Testis (tissue), 3 donors: ENCODE results near the gene PCDHGA1. TPM values are rescaled to one million over a fixed set of nuclear protein-coding genes. Genes with fewer than 3 reads are reported as not detected.
A peak's percentile ranks its signal among the peaks of the same experiment; 100 is the strongest.
"Not testable (repeated sequence)": the region's sequence is repeated elsewhere in the genome, so short reads cannot be mapped to it uniquely, and the experiment has no call there.

ENCODE experiments used
- DNase-seq: peaks from one replicate; pipeline ENCODE4 v3.0.0-alpha.2; 2019
- H3K27ac ChIP-seq, 2 donors: fragments of 200-600 bp; sonication (generic); one replicate each; pipeline ENCODE4 v1.5.1; 2019
- H3K27me3 ChIP-seq: fragments of 200-600 bp; sonication (generic); one replicate; pipeline ENCODE4 v1.5.1; 2019
- H3K36me3 ChIP-seq: fragments of 200-600 bp; sonication (generic); one replicate; pipeline ENCODE4 v1.5.1; 2017; ENCODE audit warnings: low read depth; ENCODE audit errors: missing control alignments
- H3K4me1 ChIP-seq: fragments of 200-600 bp; sonication (generic); one replicate; pipeline ENCODE4 v1.5.1; 2019
- H3K4me3 ChIP-seq, 2 donors: fragments of 200-600 bp; sonication (generic); one replicate each; pipeline ENCODE4 v1.5.1; 2017 to 2019
- H3K9me3 ChIP-seq: fragments of 200-600 bp; sonication (generic); one replicate; pipeline ENCODE4 v1.5.1; 2017
- POLR2A ChIP-seq: fragments of 450-650 bp; IDR thresholded peaks from one replicate; pipeline ENCODE4 v1.6.1; 2017; ENCODE audit warnings: antibody characterized with exemption, mild to moderate bottlenecking, moderate library complexity
- WGBS, 2 donors: methylation state at CpG; one replicate each; pipeline ENCODE4 v1.1.5; 2018; 5-methylcytosine and 5-hydroxymethylcytosine counted together
- intact Hi-C: fragments of 100-400 bp; cut with DNase I; formaldehyde crosslinking; loops from one replicate; pipeline ENCODE4 v1.15.1; 2023; ENCODE audit warnings: low total_unique reads
- polyA plus RNA-seq: library from polyadenylated mRNA; stranded (reverse); fragments of 350-450 nt; fragmentation: Illumina TruSeq; extraction: RNeasy Lipid Tissue Mini Kit (QIAGEN cat#74804); gene quantifications from one replicate; pipeline ENCODE4 v1.2.3, GENCODE V29; 2014; ENCODE audit warnings: low read depth, low replicate concordance; ENCODE audit not compliant: insufficient read depth
- total RNA-seq, 2 donors: library from RNA; depleted of rRNA; stranded (reverse); fragments of >200 nt; gene quantifications; one replicate each; pipeline ENCODE4 v1.2.3, GENCODE V29; 2016
- TF ChIP-seq, protein P1 (sequence below), 3 experiments: fragments of 450-650 bp in 2 of 3; fragments of 200-600 bp in 1 of 3; sonication (generic) in 1 of 3; IDR thresholded peaks; one replicate each; pipeline ENCODE4 v1.5.1; 2016 to 2019; ENCODE audit warnings: antibody characterized with exemption in 3 of 3, mild to moderate bottlenecking in 2 of 3, moderate library complexity in 1 of 3

The PCDHGA1 gene
- total and polyA plus RNA-seq, 3 donors from 2014 or later = 1.6 to 13.1 (median 8.7) TPM

- H3K4me1 ChIP-seq = peaks cover 7% of the 10 kb centered on the region
- H3K27me3 ChIP-seq = no peaks in the 10 kb centered on the region
- no peak overlapping the region for H3K27ac ChIP-seq
- H3K9me3 ChIP-seq = no peaks in the 10 kb centered on the region
- no peak overlapping the region for H3K4me3 ChIP-seq
- H3K36me3 ChIP-seq = no peaks in the 10 kb centered on the region
- TF ChIP-seq, protein P1, sequence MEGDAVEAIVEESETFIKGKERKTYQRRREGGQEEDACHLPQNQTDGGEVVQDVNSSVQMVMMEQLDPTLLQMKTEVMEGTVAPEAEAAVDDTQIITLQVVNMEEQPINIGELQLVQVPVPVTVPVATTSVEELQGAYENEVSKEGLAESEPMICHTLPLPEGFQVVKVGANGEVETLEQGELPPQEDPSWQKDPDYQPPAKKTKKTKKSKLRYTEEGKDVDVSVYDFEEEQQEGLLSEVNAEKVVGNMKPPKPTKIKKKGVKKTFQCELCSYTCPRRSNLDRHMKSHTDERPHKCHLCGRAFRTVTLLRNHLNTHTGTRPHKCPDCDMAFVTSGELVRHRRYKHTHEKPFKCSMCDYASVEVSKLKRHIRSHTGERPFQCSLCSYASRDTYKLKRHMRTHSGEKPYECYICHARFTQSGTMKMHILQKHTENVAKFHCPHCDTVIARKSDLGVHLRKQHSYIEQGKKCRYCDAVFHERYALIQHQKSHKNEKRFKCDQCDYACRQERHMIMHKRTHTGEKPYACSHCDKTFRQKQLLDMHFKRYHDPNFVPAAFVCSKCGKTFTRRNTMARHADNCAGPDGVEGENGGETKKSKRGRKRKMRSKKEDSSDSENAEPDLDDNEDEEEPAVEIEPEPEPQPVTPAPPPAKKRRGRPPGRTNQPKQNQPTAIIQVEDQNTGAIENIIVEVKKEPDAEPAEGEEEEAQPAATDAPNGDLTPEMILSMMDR (IDR thresholded peaks at IDR 0.05) = no peak
- TF ChIP-seq POLR2A = no peak
- no peak for DNase-seq
- intact Hi-C loops = no loop called here
Measured at GRCh38 chr5:141313711-141314110, 16.6 kb upstream of the PCDHGA1 start.

DNA sequence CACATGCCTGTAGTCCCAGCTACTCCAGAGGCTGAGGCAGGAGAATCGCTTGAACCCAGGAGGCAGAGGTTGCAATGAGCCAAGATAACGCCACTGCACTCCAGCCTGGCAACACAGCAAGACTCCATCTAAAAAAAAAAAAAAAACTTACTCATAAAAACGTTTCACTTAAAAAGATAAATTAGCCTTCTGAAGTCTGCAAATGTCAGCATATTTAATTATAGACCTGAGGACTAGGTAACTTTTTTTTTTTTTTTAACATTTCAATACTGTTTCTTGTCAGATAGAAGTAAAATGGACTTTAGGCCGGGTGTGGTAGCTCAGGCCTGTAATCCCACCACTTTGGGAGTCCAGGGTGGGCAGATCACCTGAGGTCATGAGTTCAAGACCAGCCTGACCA, 13.4 kb upstream of the PCDHGA1 start:
- 80 to 81% methylated on average over 4 of the region's 4 CpGs for WGBS, 2 donors
- H3K4me1 ChIP-seq, H3K36me3 ChIP-seq, H3K27ac ChIP-seq, H3K4me3 ChIP-seq, intact Hi-C loops, H3K9me3 ChIP-seq, H3K27me3 ChIP-seq, DNase-seq: not testable (repeated sequence)

DNA sequence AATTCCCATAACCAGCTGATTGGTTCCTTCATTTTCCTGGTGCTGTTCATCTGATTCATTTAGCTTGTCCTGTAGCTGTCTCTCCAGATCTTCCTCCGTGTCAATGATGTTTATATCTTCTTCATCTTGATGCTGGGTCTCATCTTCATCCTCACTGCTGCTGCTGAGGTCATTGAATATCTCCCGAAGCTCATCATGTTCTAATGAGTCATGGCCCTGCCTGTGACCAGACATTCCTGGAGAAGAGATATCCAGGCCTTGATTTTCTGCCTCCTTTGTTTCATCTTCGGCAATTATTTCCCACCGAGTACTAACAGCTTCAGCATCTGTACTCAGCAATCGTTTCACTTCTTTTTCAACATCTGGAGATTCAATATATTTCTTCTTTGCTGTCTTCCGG, 11.1 kb upstream of the PCDHGA1 start:
- Histone ChIP-seq H3K36me3 (no peaks in the 10 kb centered on the region), H3K4me1 (no peaks in the 10 kb centered on the region), H3K27me3 (no peaks in the 10 kb centered on the region), H3K9me3 (no peaks in the 10 kb centered on the region), H3K4me3 (peak overlapping the region; percentile 84 to 91), H3K27ac (peak overlapping the region; percentile 97 to 99)
- WGBS, 2 donors = 53 to 61% methylated on average over 6 of the region's 6 CpGs
- DNase-seq = no peak
- intact Hi-C loops = no loop called here
- TF ChIP-seq POLR2A = no peak
- TF ChIP-seq, protein P1 (IDR thresholded peaks at IDR 0.05) = no peak

- H3K9me3 ChIP-seq = no peaks in the 10 kb centered on the region
- H3K4me3 ChIP-seq = peak overlapping the region; percentile 84 to 91
- no peaks in the 10 kb centered on the region for H3K27me3 ChIP-seq
- H3K27ac ChIP-seq = peak overlapping the region; percentile 97 to 99
- DNase-seq = peak; percentile 52
- intact Hi-C loops = no loop called here
- TF ChIP-seq POLR2A = no peak
- TF ChIP-seq, protein P1 (IDR thresholded peaks at IDR 0.05) = no peak
- no peaks in the 10 kb centered on the region for H3K36me3 ChIP-seq
- no peaks in the 10 kb centered on the region for H3K4me1 ChIP-seq
- 39 to 40% methylated on average over 5 of the region's 5 CpGs for WGBS, 2 donors
Measured at GRCh38 chr5:141319699-141320098, 10.6 kb upstream of the PCDHGA1 start.

- H3K4me3 ChIP-seq = peak within 1 kb of the TSS; percentile 84 to 91
- intact Hi-C loops = no loop called here
- 1 to 2% methylated on average over 33 to 67 of the region's 67 CpGs for WGBS, 2 donors
- no peaks in the 10 kb centered on the region for H3K36me3 ChIP-seq
- DNase-seq = peak; percentile 95
- no peaks in the 10 kb centered on the region for H3K9me3 ChIP-seq
- peak within 1 kb of the TSS; percentile 97 to 99 for H3K27ac ChIP-seq
- H3K27me3 ChIP-seq = no peaks in the 10 kb centered on the region
- TF ChIP-seq POLR2A = peak; percentile 94
- TF ChIP-seq, protein P1 (IDR thresholded peaks at IDR 0.05) = peak; percentile 77 to 89 (median 88)
- H3K4me1 ChIP-seq = no peaks in the 10 kb centered on the region
Measured at GRCh38 chr5:141320225-141321169, 9.8 kb upstream of the PCDHGA1 start, which contains the start of gene TAF7. TSS of gene TAF7 (minus strand) at chr5:141320784. CDS start at chr5:141320044, 740 bp downstream.
